HG02885 (cell line): ENCODE measurements around the gene PLEKHA5.

Experiments
- ATAC-seq: cut with Tn5 transposase; IDR thresholded peaks from one replicate; pipeline ENCODE4 v1.9.1; 2021; ENCODE audit warnings: mild to moderate bottlenecking; ENCODE audit not compliant: unreplicated experiment, poor library complexity

PLEKHA5 gene

GRCh38 chr12:19198272-19198671 is 68.7 kb downstream of the PLEKHA5 start:
- ATAC-seq, result no peak

- no peak for ATAC-seq
These were observed 69.8 kb downstream of the PLEKHA5 start for GRCh38 chr12:19199332-19199731.

GRCh38 chr12:19200261-19200660 is 70.7 kb downstream of the PLEKHA5 start:
- ATAC-seq, result no peak

GRCh38 chr12:19201661-19202060 is 72.1 kb downstream of the PLEKHA5 start:
- no peak for ATAC-seq

GRCh38 chr12:19203013-19203412 is 73.5 kb downstream of the PLEKHA5 start:
- ATAC-seq, result no peak

GRCh38 chr12:19203539-19204506 is 74.3 kb downstream of the PLEKHA5 start:
- ATAC-seq, result no peak

GRCh38 chr12:19205120-19205519 is 75.6 kb downstream of the PLEKHA5 start:
- no peak for ATAC-seq

GRCh38 chr12:19206493-19207077 is 77.1 kb downstream of the PLEKHA5 start:
- no peak for ATAC-seq

GRCh38 chr12:19208456-19208855 is 78.9 kb downstream of the PLEKHA5 start:
- no peak for ATAC-seq

- ATAC-seq, result no peak
These were observed 80.1 kb downstream of the PLEKHA5 start for GRCh38 chr12:19209661-19210060.

GRCh38 chr12:19211802-19212201 is 82.3 kb downstream of the PLEKHA5 start:
- ATAC-seq, result no peak

GRCh38 chr12:19212245-19212644 is 82.7 kb downstream of the PLEKHA5 start:
- no peak for ATAC-seq

- no peak for ATAC-seq
These were observed 84.5 kb downstream of the PLEKHA5 start for GRCh38 chr12:19214020-19214419.

- ATAC-seq, result no peak
These were observed 85.6 kb downstream of the PLEKHA5 start for GRCh38 chr12:19215115-19215514.

- no peak for ATAC-seq
These were observed 87.9 kb downstream of the PLEKHA5 start for GRCh38 chr12:19217446-19217845.

GRCh38 chr12:19220205-19220604 is 90.7 kb downstream of the PLEKHA5 start:
- ATAC-seq, result no peak

- ATAC-seq, result no peak
These were observed 91.4 kb downstream of the PLEKHA5 start for GRCh38 chr12:19220852-19221466.

GRCh38 chr12:19222558-19222957 is 93.0 kb downstream of the PLEKHA5 start:
- ATAC-seq, result no peak

GRCh38 chr12:19223018-19223417 is 93.5 kb downstream of the PLEKHA5 start:
- no peak for ATAC-seq

- ATAC-seq, result no peak
These were observed 94.2 kb downstream of the PLEKHA5 start for GRCh38 chr12:19223695-19224094.

GRCh38 chr12:19224746-19225145 is 95.2 kb downstream of the PLEKHA5 start:
- no peak for ATAC-seq
